MCF 10A (cell line): ENCODE data around the gene SYDE1. TPM values are rescaled to one million over a fixed set of nuclear protein-coding genes. Genes with fewer than 3 reads are reported as not detected.

Source experiments
- BruUV-seq: library from RNA; stranded (reverse); fragments of 400-500 nt; replicated peaks from 2 replicates; lab custom pipeline; 2021; lab: Mats Ljungman, UMichigan
- CTCF ChIA-PET: fragments of 300-600 bp; sonication (Branson Sonifier 250); formaldehyde crosslinking; extraction: SDS; loops from one replicate; lab custom pipeline; 2021; ENCODE audit warnings: antibody characterized with exemption, inconsistent platforms; lab: Yijun Ruan, JAX
- POLR2A ChIA-PET: fragments of 300-600, 350-650 bp; sonication (Branson Sonifier 250); formaldehyde crosslinking; extraction: SDS; loops from one replicate; lab custom pipeline; 2020; ENCODE audit warnings: antibody characterized with exemption, inconsistent platforms; lab: Yijun Ruan, JAX
- DNase-seq: peaks from one replicate; pipeline ENCODE4 v3.0.0-alpha.2; 2018; ENCODE audit not compliant: unreplicated experiment
- H3K27ac Mint-ChIP-seq: one replicate; pipeline ENCODE4 v1.8.0; 2022; ENCODE audit warnings: mild to moderate bottlenecking, low read depth, mixed read lengths; ENCODE audit not compliant: unreplicated experiment
- H3K27me3 Mint-ChIP-seq: one replicate; pipeline ENCODE4 v1.8.0; 2022; ENCODE audit warnings: mixed read lengths; ENCODE audit not compliant: insufficient read depth, unreplicated experiment
- H3K36me3 Mint-ChIP-seq: one replicate; pipeline ENCODE4 v1.8.0; 2022; ENCODE audit warnings: mild to moderate bottlenecking, moderate library complexity, mixed read lengths; ENCODE audit not compliant: insufficient read depth, unreplicated experiment
- H3K4me1 Mint-ChIP-seq: one replicate; pipeline ENCODE4 v1.8.0; 2022; ENCODE audit warnings: mixed read lengths; ENCODE audit not compliant: insufficient read depth, unreplicated experiment
- H3K4me3 Mint-ChIP-seq: one replicate; pipeline ENCODE4 v1.8.0; 2022; ENCODE audit warnings: mild to moderate bottlenecking, moderate library complexity, mixed read lengths; ENCODE audit not compliant: unreplicated experiment
- H3K9me3 Mint-ChIP-seq: one replicate; pipeline ENCODE4 v1.8.0; 2022; ENCODE audit warnings: mixed read lengths; ENCODE audit not compliant: unreplicated experiment
- intact Hi-C: fragments of 100-400 bp; cut with micrococcal nuclease; formaldehyde crosslinking; loops from 2 replicates; pipeline ENCODE4 v1.14.1; 2022
- total RNA-seq: library from RNA; stranded (reverse); gene quantifications from 2 replicates; pipeline ENCODE4 v1.2.3, GENCODE V29; 2022
- TF ChIP-seq, protein P1 (sequence below): fragments of 200-600 bp; IDR thresholded peaks from one replicate; pipeline ENCODE4 v1.8.0; 2022; ENCODE audit warnings: antibody characterized with exemption, mild to moderate bottlenecking; ENCODE audit not compliant: unreplicated experiment

Gene SYDE1
- total RNA-seq, 1 experiment from 2014 or later = 24.2 TPM

DNA sequence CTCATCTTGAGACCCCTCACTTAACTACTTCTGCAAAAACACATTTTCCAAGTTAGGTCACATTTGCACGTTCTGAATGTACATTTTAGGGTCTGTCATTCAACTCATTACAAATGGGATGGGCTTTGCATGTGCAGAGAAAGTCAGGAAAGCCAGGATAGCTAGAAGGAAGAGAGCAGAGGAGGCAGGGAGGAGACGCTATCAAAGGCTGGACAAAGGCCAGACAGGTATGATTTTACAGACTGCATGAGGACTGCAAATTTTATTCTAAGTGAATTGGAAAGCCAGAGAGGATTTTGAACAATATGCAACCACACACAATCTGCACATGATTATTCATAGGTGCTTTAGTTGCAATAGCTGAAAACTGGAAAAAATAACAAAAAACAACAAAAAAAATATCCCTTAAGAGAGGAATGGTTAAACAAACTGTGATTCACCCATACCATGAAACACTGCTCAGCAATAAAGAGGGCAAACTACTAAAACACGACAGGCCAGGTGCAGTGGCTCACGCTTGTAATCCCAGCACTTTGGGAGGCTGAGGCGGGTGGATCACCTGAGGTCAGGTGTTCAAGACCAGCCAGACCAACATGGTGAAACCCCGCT lies 21.1 kb downstream of the SYDE1 start:
- TF ChIP-seq, protein P1, sequence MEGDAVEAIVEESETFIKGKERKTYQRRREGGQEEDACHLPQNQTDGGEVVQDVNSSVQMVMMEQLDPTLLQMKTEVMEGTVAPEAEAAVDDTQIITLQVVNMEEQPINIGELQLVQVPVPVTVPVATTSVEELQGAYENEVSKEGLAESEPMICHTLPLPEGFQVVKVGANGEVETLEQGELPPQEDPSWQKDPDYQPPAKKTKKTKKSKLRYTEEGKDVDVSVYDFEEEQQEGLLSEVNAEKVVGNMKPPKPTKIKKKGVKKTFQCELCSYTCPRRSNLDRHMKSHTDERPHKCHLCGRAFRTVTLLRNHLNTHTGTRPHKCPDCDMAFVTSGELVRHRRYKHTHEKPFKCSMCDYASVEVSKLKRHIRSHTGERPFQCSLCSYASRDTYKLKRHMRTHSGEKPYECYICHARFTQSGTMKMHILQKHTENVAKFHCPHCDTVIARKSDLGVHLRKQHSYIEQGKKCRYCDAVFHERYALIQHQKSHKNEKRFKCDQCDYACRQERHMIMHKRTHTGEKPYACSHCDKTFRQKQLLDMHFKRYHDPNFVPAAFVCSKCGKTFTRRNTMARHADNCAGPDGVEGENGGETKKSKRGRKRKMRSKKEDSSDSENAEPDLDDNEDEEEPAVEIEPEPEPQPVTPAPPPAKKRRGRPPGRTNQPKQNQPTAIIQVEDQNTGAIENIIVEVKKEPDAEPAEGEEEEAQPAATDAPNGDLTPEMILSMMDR = no peak
- ChIA-PET CTCF (interaction anchor here (0.7 kb wide), 1 partner anchor 21 kb away, joined by 4 read pairs; no protein-coding TSS in a partner anchor), POLR2A (interaction anchor here (0.6 to 0.7 kb wide), 3 partner anchors 22 to 938 kb away, joined by 3 to 4 read pairs (median 3); no protein-coding TSS in a partner anchor)
- no peak overlapping the region for H3K4me3 Mint-ChIP-seq
- no peaks in the 10 kb centered on the region for H3K27me3 Mint-ChIP-seq
- DNase-seq = no peak
- H3K4me1 Mint-ChIP-seq = peaks cover 8% of the 10 kb centered on the region
- no TSS peak for BruUV-seq
- H3K36me3 Mint-ChIP-seq = peaks cover 16% of the 10 kb centered on the region
- intact Hi-C loops = no loop called here
- no peak overlapping the region for H3K27ac Mint-ChIP-seq
- H3K9me3 Mint-ChIP-seq = no peaks in the 10 kb centered on the region

DNA sequence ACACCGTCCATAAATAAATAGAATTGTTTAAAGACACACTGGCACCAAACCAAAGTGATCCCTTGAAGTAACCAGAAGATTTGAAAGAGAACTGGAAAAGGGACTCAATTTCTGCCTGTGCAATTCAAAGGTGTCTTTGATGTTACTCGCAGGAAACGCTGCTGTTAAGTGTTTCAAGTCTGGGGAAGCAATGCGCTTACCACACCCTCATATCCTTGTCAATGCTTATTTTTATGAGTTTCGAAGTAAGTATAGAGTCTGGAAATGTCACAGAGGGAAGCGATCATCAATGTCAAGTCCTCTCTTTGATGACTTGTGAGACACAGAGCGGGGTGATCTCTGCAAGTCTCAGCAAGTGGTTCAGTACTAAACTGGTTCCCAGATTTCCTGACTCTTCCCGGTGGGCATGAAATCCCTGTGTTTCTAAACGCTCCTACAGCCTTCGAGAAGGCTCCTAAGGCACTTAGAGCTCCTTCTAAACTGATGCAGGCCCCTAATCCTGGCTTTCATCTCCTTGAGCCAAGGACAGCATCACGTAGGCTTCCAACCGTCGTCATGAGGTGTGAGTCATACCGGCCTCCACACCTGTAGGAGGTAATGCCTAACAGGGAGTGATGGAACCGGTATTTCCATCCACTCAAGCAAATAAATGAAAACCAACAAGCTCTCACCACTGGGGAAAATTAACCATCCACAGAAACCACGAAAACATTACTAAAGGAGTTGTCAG lies 22.8 kb downstream of the SYDE1 start:
- Mint-ChIP-seq H3K27ac (no peak overlapping the region), H3K36me3 (peaks cover 11% of the 10 kb centered on the region), H3K4me1 (no peaks in the 10 kb centered on the region), H3K27me3 (no peaks in the 10 kb centered on the region), H3K9me3 (no peaks in the 10 kb centered on the region), H3K4me3 (no peak overlapping the region)
- no TSS peak for BruUV-seq
- DNase-seq = no peak
- TF ChIP-seq, protein P1 = no peak
- ChIA-PET CTCF (no interaction called here), POLR2A (no interaction called here)
- intact Hi-C loops = no loop called here

DNA sequence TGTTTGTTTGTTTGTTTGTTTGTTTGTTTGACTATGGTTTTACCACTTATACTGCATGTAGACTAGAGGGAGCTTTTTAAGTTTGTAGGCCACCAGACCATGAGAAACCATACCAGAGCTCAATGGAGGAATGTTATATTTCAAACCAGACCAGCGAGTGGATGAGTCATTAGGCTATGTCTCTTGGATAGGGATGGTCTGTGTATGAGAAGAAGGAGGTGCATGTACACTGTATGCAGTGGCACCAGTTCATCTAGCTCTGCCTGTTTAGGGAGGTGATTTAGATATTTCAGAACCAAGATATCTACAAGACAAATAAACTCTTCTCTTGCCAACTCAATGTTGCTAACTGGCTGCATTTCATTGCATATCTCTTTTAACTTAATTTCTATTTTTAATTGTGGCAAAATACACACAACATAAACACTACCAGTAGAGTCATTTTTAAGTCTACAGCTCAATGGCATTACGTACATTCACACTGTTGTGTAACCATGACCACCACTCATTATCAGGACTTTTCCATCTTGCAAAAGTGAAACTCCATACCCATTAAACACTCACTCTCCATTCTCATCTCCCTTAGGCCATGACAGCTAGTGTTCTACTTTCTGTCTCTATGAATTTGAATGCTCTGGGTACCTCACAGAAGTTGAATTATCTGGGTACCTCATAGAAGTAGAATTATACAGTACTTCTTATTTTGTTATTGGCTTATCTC lies 29.2 kb downstream of the SYDE1 start:
- Mint-ChIP-seq H3K4me1 (no peaks in the 10 kb centered on the region), H3K9me3 (peaks cover 13% of the 10 kb centered on the region), H3K4me3 (no peak overlapping the region), H3K36me3 (no peaks in the 10 kb centered on the region), H3K27me3 (no peaks in the 10 kb centered on the region), H3K27ac (no peak overlapping the region)
- POLR2A ChIA-PET = no interaction called here
- intact Hi-C loops = no loop called here
- CTCF ChIA-PET = interaction anchor here (0.7 to 1.4 kb wide), 5 partner anchors 13 to 35 kb away, joined by 3 to 5 read pairs (median 5); no protein-coding TSS in a partner anchor
- TF ChIP-seq, protein P1 = no peak
- DNase-seq = no peak
- no TSS peak for BruUV-seq

DNA sequence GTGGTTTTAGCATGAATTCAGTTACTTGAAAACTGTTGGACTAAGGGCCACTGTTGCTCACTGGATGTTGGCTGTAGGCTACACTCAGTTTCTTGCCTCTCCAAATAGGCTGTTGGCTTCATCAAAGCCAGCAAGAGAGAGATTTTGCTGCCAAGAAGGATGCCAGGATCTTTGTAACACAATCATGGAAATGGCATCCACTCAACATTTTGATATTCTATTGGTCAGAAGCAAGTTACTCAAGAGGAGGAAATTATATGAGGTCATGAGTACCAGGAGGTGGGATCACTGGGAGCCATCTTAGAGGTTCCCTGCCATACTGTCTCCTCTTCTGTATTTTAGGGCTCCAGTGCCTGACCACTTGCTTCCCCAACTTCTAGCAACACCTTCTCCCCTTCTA lies 30.6 kb downstream of the SYDE1 start:
- Mint-ChIP-seq H3K36me3 (no peaks in the 10 kb centered on the region), H3K27me3 (no peaks in the 10 kb centered on the region), H3K27ac (no peak overlapping the region), H3K4me1 (no peaks in the 10 kb centered on the region), H3K4me3 (no peak overlapping the region), H3K9me3 (peaks cover 13% of the 10 kb centered on the region)
- ChIA-PET CTCF (interaction anchor here (0.6 kb wide), 1 partner anchor 420 kb away, joined by 3 read pairs; no protein-coding TSS in a partner anchor), POLR2A (interaction anchor here (0.6 kb wide), 1 partner anchor 32 kb away, joined by 3 read pairs; no protein-coding TSS in a partner anchor)
- TF ChIP-seq, protein P1 = no peak
- DNase-seq = no peak
- intact Hi-C loops = no loop called here
- BruUV-seq = no TSS peak
